Common myeloid progenitor, CD34-positive (primary cell): ENCODE measurements around the gene CSF2.

ENCODE experiments used
- CTCF ChIA-PET: fragments of 350-600 bp; sonication (Branson Sonifier 250); formaldehyde crosslinking; loops from one replicate; lab custom pipeline; 2021; ENCODE audit warnings: antibody characterized with exemption; lab: Charles Lee
- POLR2A ChIA-PET: fragments of 350-600 bp; sonication (Branson Sonifier 250); formaldehyde crosslinking; loops from one replicate; lab custom pipeline; 2021; ENCODE audit warnings: antibody characterized with exemption; lab: Charles Lee
- DNase-seq, 3 donors: peaks; one replicate each; pipeline versions ENCODE4 v3.0.0 to v3.0.0-alpha.2; 2013
- H3K27ac ChIP-seq, 2 experiments: 1 replicate in 1 of 2; 2 replicates in 1 of 2; pipeline ENCODE4 v1.7.0; 2013; ENCODE audit warnings: inconsistent platforms in 2 of 2, low read length in 2 of 2, mild to moderate bottlenecking in 2 of 2, low read depth in 1 of 2, moderate library complexity in 1 of 2; ENCODE audit not compliant: severe bottlenecking in 2 of 2, insufficient read depth in 1 of 2, poor library complexity in 1 of 2
- H3K27me3 ChIP-seq, 5 experiments: replicated peaks in 2 of 5; 1 replicate in 3 of 5; 2 replicates in 2 of 5; pipeline versions ENCODE4 v1.6.1 to v1.7.0; 2013; ENCODE audit warnings: low read length in 4 of 5, mild to moderate bottlenecking in 2 of 5, moderate library complexity in 2 of 5, inconsistent platforms in 1 of 5; ENCODE audit not compliant: insufficient read depth in 5 of 5, control insufficient read depth in 4 of 5
- H3K36me3 ChIP-seq, 4 experiments: 1 replicate in 2 of 4; 2 replicates in 2 of 4; pipeline versions ENCODE4 v1.6.1 to v1.7.0; 2013; ENCODE audit warnings: low read length in 3 of 4, control low read depth in 1 of 4, mild to moderate bottlenecking in 1 of 4; ENCODE audit not compliant: control insufficient read depth in 4 of 4, insufficient read depth in 4 of 4
- H3K4me1 ChIP-seq, 4 experiments: 1 replicate in 3 of 4; 2 replicates in 1 of 4; pipeline versions ENCODE4 v1.6.1 to v1.7.1; 2013; ENCODE audit warnings: low read length in 3 of 4, mild to moderate bottlenecking in 3 of 4, control low read depth in 1 of 4, inconsistent platforms in 1 of 4, moderate library complexity in 1 of 4; ENCODE audit not compliant: control insufficient read depth in 4 of 4, insufficient read depth in 4 of 4; ENCODE audit errors: control extremely low read depth in 1 of 4
- H3K4me3 ChIP-seq, 7 experiments: 1 replicate in 4 of 7; 2 replicates in 3 of 7; pipeline versions ENCODE4 v1.5.1 to v1.7.0; 2013; ENCODE audit warnings: mild to moderate bottlenecking in 7 of 7, low read length in 6 of 7, moderate library complexity in 6 of 7, inconsistent platforms in 2 of 7, low read depth in 2 of 7, control low read depth in 1 of 7; ENCODE audit not compliant: insufficient read depth in 4 of 7, control insufficient read depth in 1 of 7; ENCODE audit errors: extremely low read depth in 1 of 7
- H3K9me3 ChIP-seq, 5 experiments: 1 replicate in 4 of 5; 2 replicates in 1 of 5; pipeline versions ENCODE4 v1.6.1 to v1.7.1; 2013; ENCODE audit warnings: low read length in 4 of 5, mild to moderate bottlenecking in 2 of 5, inconsistent platforms in 1 of 5, low read depth in 1 of 5, moderate library complexity in 1 of 5; ENCODE audit not compliant: control insufficient read depth in 4 of 5, insufficient read depth in 2 of 5; ENCODE audit errors: control extremely low read depth in 1 of 5
- WGBS: methylation state at CpG from one replicate; pipeline ENCODE4 v1.1.5; 2013; ENCODE audit not compliant: insufficient coverage; 5-methylcytosine and 5-hydroxymethylcytosine counted together

CSF2 gene

DNA sequence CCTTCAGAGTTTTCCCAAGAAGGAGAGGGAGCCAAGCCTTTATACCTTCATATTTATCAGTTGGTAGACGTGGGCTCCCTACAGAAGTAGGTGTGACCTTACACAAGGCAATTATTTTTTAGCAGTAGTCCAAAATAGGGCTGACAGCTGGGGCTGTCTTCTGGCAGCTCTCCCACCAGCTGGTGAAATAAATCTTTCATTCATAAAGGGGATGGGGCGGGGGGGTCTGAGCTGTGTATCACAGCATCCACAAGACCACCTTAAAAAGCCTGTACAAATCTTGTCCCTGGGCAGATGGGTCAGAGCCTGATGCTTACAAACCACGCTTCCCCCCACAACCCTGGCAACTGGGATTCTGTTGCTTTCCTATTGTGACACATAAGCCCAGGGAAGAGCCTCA is 19.7 kb downstream of the CSF2 start:
- ChIA-PET CTCF (interaction anchor here (1.1 to 3.7 kb wide), 8 partner anchors 10 to 86 kb away, joined by 3 to 16 read pairs (median 4); no protein-coding TSS in a partner anchor), POLR2A (interaction anchor here (1.3 kb wide), 1 partner anchor 15 kb away, joined by 3 read pairs; no protein-coding TSS in a partner anchor)
- Histone ChIP-seq H3K9me3 (no peaks in the 10 kb centered on the region), H3K27me3 (no peaks in the 10 kb centered on the region), H3K36me3 (no peaks in the 10 kb centered on the region), H3K27ac (no peak overlapping the region), H3K4me3 (no peak overlapping the region), H3K4me1 (peaks cover 2 to 41% (median 26%) of the 10 kb centered on the region in 4 experiments)
- 79% methylated on average over 2 of the region's 3 CpGs for WGBS
- no peak for DNase-seq

GRCh38 chr5:132094393-132095076 is 20.9 kb downstream of the CSF2 start:
- no peak overlapping the region for H3K4me3 ChIP-seq
- DNase-seq = peak in 1 of 3 donors; percentile 38
- H3K27ac ChIP-seq = no peak overlapping the region
- no peaks in the 10 kb centered on the region for H3K36me3 ChIP-seq
- H3K4me1 ChIP-seq = peaks cover 5 to 48% (median 26%) of the 10 kb centered on the region in 4 experiments
- 57% methylated on average over 12 of the region's 12 CpGs for WGBS
- H3K27me3 ChIP-seq = no peaks in the 10 kb centered on the region
- no peaks in the 10 kb centered on the region for H3K9me3 ChIP-seq
- POLR2A ChIA-PET = no interaction called here
- CTCF ChIA-PET = interaction anchor here (0.8 to 3.7 kb wide), 12 partner anchors 9 to 144 kb away, joined by 3 to 16 read pairs (median 3); partner anchors contain the start of gene CSF2

GRCh38 chr5:132095077-132095410 is 21.5 kb downstream of the CSF2 start:
- H3K4me3 ChIP-seq = no peak overlapping the region
- no peak overlapping the region for H3K27ac ChIP-seq
- 73% methylated on average over 2 of the region's 2 CpGs for whole genome bisulfite sequencing
- no peaks in the 10 kb centered on the region for H3K9me3 ChIP-seq
- H3K27me3 ChIP-seq = no peaks in the 10 kb centered on the region
- ChIA-PET POLR2A (no interaction called here), CTCF (interaction anchor here (0.8 to 3.7 kb wide), 10 partner anchors 9 to 143 kb away, joined by 3 to 16 read pairs (median 3); partner anchors contain the start of gene CSF2)
- H3K36me3 ChIP-seq = no peaks in the 10 kb centered on the region
- DNase-seq = no peak
- peaks cover 5 to 50% (median 29%) of the 10 kb centered on the region in 4 experiments for H3K4me1 ChIP-seq

DNA sequence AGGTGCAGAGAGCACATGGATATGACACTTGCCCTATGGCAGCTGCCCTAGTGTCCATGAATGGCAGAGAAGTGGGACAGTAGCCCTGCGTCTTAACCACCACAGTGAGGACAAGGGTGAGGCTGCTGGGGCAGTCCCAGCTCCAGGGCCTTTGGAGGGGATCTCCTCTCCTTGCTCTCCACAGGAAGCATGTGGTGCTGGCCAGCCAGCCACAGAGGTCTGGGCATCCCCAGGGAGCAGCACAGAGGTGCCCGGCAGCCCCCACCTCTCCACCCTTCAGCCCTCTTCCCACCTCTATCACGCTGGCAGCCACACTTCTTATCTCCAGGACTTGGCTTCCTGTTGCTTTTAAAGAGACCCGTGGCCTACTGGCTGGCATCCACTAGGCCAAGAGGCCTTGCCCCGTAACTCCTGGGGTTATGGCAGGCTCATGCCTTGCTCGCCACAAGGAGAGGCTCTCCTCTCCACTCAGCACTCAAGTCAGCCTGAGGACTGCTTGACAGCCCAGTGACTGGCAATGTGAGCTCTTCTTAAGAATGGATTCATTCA is 21.9 kb downstream of the CSF2 start:
- Histone ChIP-seq H3K4me1 (peaks cover 5 to 49% (median 32%) of the 10 kb centered on the region in 4 experiments), H3K9me3 (no peaks in the 10 kb centered on the region), H3K4me3 (peak overlapping the region in 1 of 7 experiments; percentile 25), H3K27me3 (no peaks in the 10 kb centered on the region), H3K36me3 (no peaks in the 10 kb centered on the region), H3K27ac (no peak overlapping the region)
- ChIA-PET CTCF (interaction anchor here (0.7 to 3.7 kb wide), 11 partner anchors 14 to 84 kb away, joined by 3 to 16 read pairs (median 3); partner anchors contain the start of gene CSF2), POLR2A (interaction anchor here (0.6 kb wide), 1 partner anchor 19 kb away, joined by 3 read pairs; no protein-coding TSS in a partner anchor)
- DNase-seq = peak; percentile 67 to 90 (median 85)
- WGBS = 10% methylated on average over 6 of the region's 6 CpGs

DNA sequence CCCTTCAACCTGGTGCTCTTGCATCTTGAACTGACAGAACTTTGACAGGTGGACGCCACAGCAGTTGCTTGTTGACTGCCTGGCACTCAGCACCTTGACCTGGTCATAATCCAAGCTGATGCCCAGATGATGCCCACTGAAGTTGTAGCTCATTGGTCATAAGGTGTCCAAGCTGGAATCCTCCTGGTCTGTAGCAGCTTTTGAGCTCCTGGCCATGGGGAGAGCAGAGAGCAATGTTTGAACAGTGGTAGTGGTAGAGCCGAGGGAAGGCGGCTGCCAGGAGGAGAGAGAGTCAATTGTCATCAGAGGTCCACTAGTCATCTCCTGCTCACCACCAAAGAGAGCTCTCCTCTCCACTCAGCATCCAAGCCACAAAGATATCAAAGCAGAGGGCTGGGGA is 23.3 kb downstream of the CSF2 start:
- POLR2A ChIA-PET = no interaction called here
- CTCF ChIA-PET = interaction anchor here (1.2 to 2.4 kb wide), 8 partner anchors 9 to 141 kb away, joined by 3 to 6 read pairs (median 4); no protein-coding TSS in a partner anchor
- Histone ChIP-seq H3K36me3 (no peaks in the 10 kb centered on the region), H3K27me3 (no peaks in the 10 kb centered on the region), H3K4me1 (peaks cover 5 to 60% (median 42%) of the 10 kb centered on the region in 4 experiments), H3K27ac (no peak overlapping the region), H3K9me3 (no peaks in the 10 kb centered on the region), H3K4me3 (no peak overlapping the region)
- 100% methylated on average over 1 of the region's 3 CpGs for WGBS
- no peak for DNase-seq

GRCh38 chr5:132098151-132098594 is 24.6 kb downstream of the CSF2 start:
- ChIA-PET POLR2A (interaction anchor here (0.6 kb wide), 1 partner anchor 271 kb away, joined by 4 read pairs; no protein-coding TSS in a partner anchor), CTCF (interaction anchor here (1.1 to 1.5 kb wide), 4 partner anchors 10 to 36 kb away, joined by 3 to 6 read pairs (median 4); no protein-coding TSS in a partner anchor)
- H3K4me3 ChIP-seq = no peak overlapping the region
- no peaks in the 10 kb centered on the region for H3K36me3 ChIP-seq
- no peaks in the 10 kb centered on the region for H3K9me3 ChIP-seq
- peaks cover 0 to 5% (median 0%) of the 10 kb centered on the region in 5 experiments for H3K27me3 ChIP-seq
- H3K27ac ChIP-seq = no peak overlapping the region
- WGBS = 18% methylated on average over 4 of the region's 5 CpGs
- peak; percentile 69 to 94 (median 89) for DNase-seq
- H3K4me1 ChIP-seq = peaks cover 15 to 73% (median 53%) of the 10 kb centered on the region in 4 experiments
